ENCODE results near the gene NDUFC1. TPM values are rescaled to one million over a fixed set of nuclear protein-coding genes. Genes with fewer than 3 reads are reported as not detected.

The NDUFC1 gene
- total and polyA plus RNA-seq, 2 experiments from 2014 or later: 77.7 to 198 TPM

- Histone ChIP-seq H3K27ac (no peak overlapping the region), H3K36me3 (replicated peaks; ENCODE audit: insufficient read depth, low read depth) (no peaks in the 10 kb centered on the region), H3K4me2 (no peak overlapping the region), H4K20me1 (ENCODE audit: insufficient read depth, poor library complexity, severe bottlenecking) (no peaks in the 10 kb centered on the region), H2AFZ (no peak overlapping the region), H3K9me2 (replicated peaks; ENCODE audit: insufficient read depth) (no peaks in the 10 kb centered on the region), H3K27me3 (no peaks in the 10 kb centered on the region), H3K4me1 (ENCODE audit: insufficient read depth) (peaks cover 5% of the 10 kb centered on the region), H3K9me3 (ENCODE audit: low read depth) (no peaks in the 10 kb centered on the region), H3K79me2 (peaks cover 50% of the 10 kb centered on the region), H3K4me3 (no peak overlapping the region)
- 80% methylated on average over 2 of the region's 2 CpGs for WGBS (ENCODE audit: low lambda C conversion rate, missing lambda C conversion rate)
- no peak for DNase-seq (ENCODE audit: low spot score)
- TF ChIP-seq EZH2phosphoT487 (IDR thresholded peaks at IDR 0.05; ENCODE audit: low read depth, severe bottlenecking, unreplicated experiment) (no peak), EZH2 (IDR thresholded peaks at IDR 0.05; ENCODE audit: borderline replicate concordance) (no peak), CTCF (IDR thresholded peaks at IDR 0.05; ENCODE audit: poor library complexity) (no peak)
Measured at GRCh38 chr4:139297001-139297410, 5.3 kb downstream of the NDUFC1 start.

GRCh38 chr4:139295942-139296299 is 6.4 kb downstream of the NDUFC1 start:
- H3K9me2 ChIP-seq (replicated peaks; ENCODE audit: insufficient read depth): no peaks in the 10 kb centered on the region
- no peaks in the 10 kb centered on the region for H3K27me3 ChIP-seq
- DNase-seq (ENCODE audit: low spot score): no peak
- H3K4me3 ChIP-seq: no peak overlapping the region
- H4K20me1 ChIP-seq (ENCODE audit: insufficient read depth, poor library complexity, severe bottlenecking): no peaks in the 10 kb centered on the region
- H3K79me2 ChIP-seq: peaks cover 47% of the 10 kb centered on the region
- peak overlapping the region; percentile 7 for H2AFZ ChIP-seq
- TF ChIP-seq EZH2 (IDR thresholded peaks at IDR 0.05; ENCODE audit: borderline replicate concordance): no peak
- no peak for TF ChIP-seq EZH2phosphoT487 (IDR thresholded peaks at IDR 0.05; ENCODE audit: low read depth, severe bottlenecking, unreplicated experiment)
- TF ChIP-seq CTCF (IDR thresholded peaks at IDR 0.05; ENCODE audit: poor library complexity): no peak
- H3K4me1 ChIP-seq (ENCODE audit: insufficient read depth): peaks cover 5% of the 10 kb centered on the region
- no peaks in the 10 kb centered on the region for H3K36me3 ChIP-seq (replicated peaks; ENCODE audit: insufficient read depth, low read depth)
- no peak overlapping the region for H3K27ac ChIP-seq
- no peaks in the 10 kb centered on the region for H3K9me3 ChIP-seq (ENCODE audit: low read depth)
- 37% methylated on average over 6 of the region's 6 CpGs for WGBS (ENCODE audit: low lambda C conversion rate, missing lambda C conversion rate)
- H3K4me2 ChIP-seq: peak overlapping the region; percentile 84

- peak; percentile 99 for TF ChIP-seq CTCF (IDR thresholded peaks at IDR 0.05; ENCODE audit: poor library complexity)
- TF ChIP-seq EZH2phosphoT487 (IDR thresholded peaks at IDR 0.05; ENCODE audit: low read depth, severe bottlenecking, unreplicated experiment): no peak
- no peak for TF ChIP-seq EZH2 (IDR thresholded peaks at IDR 0.05; ENCODE audit: borderline replicate concordance)
- Histone ChIP-seq H3K9me2 (replicated peaks; ENCODE audit: insufficient read depth) (no peaks in the 10 kb centered on the region), H3K36me3 (replicated peaks; ENCODE audit: insufficient read depth, low read depth) (no peaks in the 10 kb centered on the region), H2AFZ (peak overlapping the region; percentile 86), H3K79me2 (peaks cover 47% of the 10 kb centered on the region), H4K20me1 (ENCODE audit: insufficient read depth, poor library complexity, severe bottlenecking) (no peaks in the 10 kb centered on the region), H3K27me3 (no peaks in the 10 kb centered on the region), H3K4me3 (peak overlapping the region; percentile 62), H3K4me1 (ENCODE audit: insufficient read depth) (peaks cover 5% of the 10 kb centered on the region), H3K4me2 (peak overlapping the region; percentile 84), H3K9me3 (ENCODE audit: low read depth) (no peaks in the 10 kb centered on the region), H3K27ac (peak overlapping the region; percentile 93)
- DNase-seq (ENCODE audit: low spot score): peak; percentile 97
- 5% methylated on average over 48 of the region's 51 CpGs for WGBS (ENCODE audit: low lambda C conversion rate, missing lambda C conversion rate)
Measured at GRCh38 chr4:139295206-139295941, 6.9 kb downstream of the NDUFC1 start.

Measured in hepatocyte (in vitro differentiated cells).